Stimulated activated CD4-positive, alpha-beta T cell treated with anti-CD3 and anti-CD28 coated beads, Interleukin-12 subunit alpha, Interleukin-12 subunit beta, amount 100 ng/mL, for 4 hours (primary cell): Measurements from ENCODE around the gene HMGXB4.

Experiments
- DNase-seq: peaks from one replicate; pipeline ENCODE4 v3.0.0-alpha.2; 2020

Gene HMGXB4

DNA sequence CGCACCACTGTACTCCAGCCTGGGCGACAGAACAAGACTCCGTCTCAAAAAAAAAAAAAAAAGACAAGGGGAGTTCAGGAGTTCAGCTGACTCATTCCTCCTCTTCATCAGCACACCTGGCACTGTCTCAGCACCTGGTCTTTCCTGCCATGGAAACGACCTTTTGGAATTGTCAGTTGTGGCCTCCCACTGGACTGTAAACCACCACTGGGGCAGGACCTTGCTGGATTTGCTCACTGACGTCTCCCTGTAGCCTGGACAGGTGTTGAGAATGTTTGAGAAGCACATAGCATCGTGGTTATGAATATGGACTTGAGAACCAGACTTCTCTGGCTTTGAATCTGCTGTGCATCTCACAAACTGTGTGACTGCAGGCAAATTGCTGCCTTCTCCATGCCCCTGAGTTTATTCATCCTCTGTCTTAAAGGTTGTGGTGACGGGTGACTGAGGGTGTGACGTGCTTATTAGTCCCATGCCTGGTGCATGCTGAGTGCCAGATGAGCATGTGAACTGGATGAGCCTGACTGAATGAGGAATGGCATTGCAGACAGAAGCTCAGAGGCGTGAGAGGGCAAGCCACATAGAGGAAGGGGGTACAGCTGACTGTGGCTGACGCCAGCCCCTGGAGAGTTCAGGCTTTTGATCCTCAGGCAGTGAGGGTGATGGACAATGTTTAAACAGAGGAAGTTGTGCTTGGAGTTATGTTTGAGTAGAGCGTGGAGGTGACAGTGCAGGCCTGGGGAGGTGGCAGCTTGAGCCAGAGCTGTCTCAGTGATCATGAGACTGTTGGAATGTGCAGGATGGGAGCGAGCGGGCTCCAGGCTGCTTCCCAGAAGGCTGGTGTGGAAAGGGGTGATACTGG is 55.1 kb downstream of the HMGXB4 start:
- no peak for DNase-seq

DNA sequence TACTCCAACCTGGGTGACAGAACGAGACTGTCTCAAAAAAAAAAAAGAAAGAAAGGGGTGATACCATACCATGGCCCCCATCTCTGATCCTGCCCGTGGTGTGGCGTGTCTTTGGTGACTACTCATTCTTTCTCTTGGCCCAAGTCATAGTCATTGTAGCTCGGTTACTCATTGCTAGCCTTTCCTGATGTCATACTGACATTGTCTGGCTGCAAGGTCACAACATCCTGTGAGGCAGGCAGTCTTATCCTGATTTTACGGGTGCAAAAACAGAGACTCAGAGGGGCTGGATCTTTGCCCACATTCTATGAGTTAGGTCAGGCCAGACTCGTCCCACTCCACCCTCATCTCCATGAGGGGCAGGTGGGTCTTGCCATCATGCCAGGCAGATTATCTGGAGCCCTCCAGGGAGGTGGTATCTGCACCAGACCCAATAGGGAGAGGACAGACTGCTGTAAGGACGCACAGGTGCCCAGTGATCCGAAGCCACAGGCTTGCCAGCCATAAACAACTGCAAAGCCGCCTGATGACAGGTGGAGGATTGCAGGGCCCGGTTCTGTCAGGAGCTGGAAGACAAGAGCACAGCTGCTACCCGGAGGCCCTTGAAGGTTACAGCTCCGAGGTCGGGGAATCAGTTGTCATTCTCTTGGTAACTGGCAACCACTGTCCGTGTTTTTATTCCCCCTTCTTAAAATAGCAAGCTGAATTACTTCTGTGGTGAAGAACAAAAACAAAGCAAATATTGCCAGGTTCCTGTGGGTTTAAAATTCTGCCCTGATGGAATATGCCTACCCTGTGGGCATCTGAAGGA is 56.2 kb downstream of the HMGXB4 start:
- DNase-seq = no peak

DNA sequence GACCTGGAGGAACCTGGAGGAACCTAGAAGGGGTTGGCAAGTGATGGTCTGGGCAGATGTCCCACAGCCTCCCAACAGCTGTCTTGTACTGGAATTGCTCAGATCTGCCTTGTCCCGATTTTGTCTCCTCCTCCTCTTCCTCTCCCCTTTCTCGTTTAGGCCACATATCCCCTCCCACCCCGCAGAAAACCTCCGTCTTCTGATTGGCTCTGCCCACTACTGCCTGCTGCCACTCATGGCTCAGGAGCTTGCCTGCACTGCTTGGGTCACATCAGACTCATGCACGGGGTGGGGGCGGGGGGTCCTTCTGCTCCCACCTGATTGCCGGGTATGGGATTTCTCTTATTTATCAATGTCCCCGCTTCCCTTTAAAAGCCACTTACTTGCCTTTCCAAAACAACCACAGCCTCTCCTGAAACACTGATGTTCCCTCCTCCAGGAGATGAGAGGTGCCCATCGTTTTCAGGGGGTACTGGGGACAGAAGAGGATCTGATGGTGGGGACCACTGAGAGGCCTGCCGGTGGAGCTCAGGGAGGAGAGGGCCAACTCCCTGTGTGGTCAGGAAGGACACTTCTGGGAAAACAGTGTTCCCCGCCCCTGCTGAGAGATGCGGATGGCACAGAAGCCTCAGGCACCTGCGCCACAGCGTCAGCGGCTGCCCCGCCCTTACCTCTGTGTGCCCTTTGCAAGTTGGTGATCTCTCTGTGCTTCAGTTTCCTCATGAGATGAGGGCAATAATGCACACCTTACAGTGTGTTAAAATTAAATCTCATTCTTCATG is 57.1 kb downstream of the HMGXB4 start:
- no peak for DNase-seq

DNA sequence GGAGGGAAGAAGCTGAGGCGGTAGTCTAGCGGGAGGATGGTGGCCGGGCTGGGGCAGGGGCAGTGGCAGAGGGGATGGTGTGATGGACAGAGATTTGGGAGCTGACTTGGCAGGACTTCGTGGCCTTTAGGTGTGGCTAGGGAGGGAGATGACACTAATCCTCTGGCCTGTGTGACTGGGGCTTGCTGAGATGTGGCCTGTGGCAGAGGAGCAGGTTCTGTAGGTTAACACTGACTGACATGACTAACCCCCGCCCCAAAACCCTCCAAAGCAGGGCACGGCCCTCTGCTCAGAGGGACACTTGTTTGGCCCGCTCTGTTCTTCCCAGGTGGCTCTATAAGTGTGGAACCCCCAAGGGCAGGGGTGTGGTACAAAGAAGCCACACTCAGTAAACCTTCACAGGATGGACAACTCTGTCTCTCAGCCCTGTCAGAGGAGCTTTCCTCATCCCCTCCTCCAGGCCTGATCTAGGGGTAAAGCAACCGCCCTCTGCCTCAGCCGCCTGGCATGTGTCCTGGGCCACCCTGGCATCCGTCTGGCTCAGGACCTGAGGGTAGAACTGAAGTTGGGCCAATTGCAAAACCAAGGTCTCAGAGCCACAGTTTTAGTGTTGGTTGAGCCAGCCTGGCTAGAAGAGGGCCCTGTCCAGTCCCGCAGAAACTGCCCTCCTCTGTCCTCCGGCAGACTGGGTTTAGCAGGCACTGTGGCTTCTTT is 58.0 kb downstream of the HMGXB4 start:
- DNase-seq = no peak

DNA sequence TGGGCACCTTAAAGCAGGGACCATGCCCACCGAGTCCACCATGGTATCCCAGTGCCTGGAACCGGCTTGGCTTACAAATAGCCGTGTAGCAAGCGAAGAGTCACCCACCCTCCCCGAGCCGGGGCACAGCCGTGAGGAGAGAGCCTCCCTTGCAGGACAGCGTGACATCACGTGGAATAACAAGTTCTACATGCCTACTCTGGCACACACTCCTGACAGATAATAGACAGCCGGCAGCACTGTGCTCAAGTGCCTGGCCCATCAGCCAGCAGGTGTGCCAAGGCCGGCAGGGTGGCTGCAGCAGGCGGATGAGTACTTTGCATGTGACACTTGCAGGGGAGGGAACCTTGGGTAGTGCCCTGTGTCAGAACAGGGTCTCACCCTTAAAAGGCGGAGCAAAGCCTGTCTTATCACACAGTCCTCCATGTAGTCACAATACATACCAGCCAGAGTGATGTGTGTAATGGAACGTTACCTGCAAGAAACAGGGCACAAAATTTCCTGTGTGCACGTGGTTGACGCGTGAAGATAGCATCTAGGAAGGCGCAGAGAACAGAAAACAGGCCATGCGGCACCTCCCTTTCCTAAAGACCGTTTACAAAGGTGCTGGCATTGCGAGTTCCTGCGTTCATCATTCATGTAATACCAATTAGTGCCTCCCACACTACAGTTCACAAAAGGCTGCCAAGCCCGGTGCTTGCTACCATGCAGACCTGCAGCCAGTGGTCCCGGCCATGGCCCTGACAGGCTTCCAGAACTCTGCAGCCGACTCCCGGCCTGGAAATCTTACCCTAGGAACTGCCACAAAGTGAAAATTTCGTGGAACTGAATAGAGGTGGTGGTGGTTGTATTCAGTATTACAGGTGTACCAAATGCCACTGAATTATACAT is 58.8 kb downstream of the HMGXB4 start:
- no peak for DNase-seq

DNA sequence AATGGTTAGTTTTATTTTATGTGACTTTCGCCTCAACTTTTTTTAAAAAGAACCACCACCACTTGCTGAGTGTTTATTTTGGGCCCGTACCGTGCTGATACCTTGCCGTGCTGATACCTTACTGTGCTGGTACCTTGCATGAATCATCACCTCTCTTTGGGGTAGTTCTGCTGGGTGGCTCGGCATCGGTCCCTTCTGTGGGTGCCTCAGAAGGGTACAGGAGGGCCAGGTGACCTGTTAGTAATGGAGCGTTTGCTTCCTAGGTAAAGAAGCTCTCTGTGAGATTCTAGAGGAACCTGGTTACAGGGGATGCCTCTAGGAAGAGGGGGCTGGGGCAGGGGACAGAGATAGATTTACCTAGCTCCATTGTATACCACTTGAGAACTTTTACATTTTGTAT is 59.5 kb downstream of the HMGXB4 start:
- no peak for DNase-seq

DNA sequence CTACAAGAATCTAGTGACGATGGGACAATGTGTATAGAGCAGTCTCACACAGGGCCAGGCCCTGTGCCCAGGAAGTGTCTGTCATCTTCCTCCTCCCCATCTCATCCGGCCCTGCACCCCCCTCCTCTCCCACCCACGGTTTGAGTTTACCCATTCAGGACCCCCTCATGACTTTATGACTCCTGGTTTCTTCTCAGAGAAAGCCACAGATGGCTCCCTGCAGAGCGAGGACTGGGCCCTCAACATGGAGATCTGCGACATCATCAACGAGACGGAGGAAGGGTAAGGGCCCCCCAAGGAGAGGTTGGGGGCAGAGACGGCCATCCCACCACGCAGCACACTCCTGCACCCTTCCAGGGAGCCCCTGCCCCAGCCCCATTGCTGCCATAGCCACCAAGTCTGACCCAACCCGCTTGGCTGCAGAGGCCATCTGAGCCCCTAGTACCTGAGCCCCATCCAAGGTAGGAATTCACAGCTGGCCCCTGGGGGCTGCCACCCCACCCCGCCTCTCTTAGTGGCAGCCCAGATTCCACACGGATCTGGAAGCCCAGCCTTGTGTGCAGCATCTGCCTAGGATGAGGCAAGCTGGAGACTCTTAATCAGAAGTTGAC is 60.5 kb downstream of the HMGXB4 start:
- no peak for DNase-seq

DNA sequence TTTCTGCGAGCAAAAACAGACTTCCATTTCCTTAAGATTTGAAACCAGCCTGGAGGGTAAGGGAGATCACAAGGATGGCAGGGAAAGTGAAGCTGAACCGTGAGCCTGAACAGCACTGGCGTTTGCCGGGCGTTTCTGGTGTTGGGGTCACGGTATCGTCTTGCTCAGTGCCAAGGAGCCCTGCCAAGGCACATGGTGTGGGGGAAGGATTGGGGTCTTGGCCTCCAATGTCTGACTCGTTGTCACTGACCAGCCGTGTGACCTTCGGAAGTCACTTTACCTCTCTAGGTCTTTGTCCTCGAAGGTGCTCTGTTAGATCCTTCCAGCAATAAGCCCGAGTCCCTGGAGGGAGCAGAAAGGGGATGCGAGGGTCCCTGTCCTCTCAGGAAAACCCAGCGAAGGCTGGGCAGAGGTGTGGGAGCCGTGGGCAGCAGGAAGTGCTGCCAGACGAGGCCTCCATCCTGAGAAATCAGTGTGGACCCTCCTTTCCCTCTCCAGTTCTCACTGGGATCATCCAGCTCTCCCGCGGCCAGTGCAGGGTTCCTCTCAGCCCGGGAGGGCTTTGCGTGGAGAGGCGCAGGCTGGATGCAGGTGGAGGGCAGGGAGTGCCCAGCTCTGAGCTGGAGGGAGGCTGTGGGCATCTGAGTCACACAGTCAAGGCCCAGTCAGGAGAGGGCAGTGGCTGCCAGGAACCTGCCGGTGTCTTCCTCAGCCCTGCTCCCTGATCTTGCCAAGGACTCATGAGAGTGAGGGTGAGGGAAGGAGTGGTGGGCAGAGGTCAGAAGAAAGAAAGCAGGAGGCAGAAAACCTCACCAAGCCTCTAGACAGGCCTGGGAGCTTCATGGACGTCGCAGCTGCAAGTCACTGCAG is 61.3 kb downstream of the HMGXB4 start:
- DNase-seq = no peak

DNA sequence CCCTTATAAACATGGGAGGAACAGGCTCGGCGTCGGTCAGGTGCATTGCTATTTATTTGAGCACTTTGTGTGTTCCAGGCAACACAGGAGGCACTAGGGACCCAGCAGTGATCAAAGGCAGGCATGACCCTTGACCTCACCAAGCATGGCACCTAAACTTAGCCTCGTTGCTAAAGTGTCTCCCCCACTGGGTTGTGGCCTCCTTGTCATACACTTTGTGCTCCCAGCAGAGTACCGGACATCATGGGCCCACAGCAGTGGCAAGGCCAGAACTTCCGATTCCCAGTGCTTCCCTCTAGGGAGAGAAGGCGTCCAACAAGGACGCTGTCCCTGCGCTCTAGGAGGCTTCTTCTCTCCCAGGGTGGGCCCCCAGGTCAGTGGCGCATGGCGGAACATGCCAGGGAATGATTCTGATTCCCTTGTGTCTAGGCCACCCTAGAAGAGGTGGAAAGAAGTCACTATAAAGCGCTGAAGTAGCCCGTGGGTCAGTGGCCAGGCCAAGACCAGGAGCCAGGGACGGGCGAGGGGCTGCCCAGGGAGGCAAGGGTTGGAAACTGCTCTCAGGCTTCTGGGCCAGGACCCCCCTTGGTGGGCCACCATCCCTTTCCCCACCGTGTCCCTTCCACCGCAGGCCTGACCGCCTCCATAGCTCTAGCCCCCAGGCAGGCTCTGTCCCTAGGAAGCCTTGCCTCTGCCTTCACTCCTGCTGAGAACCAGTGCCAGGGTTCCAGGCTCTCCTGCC is 62.1 kb downstream of the HMGXB4 start:
- no peak for DNase-seq

DNA sequence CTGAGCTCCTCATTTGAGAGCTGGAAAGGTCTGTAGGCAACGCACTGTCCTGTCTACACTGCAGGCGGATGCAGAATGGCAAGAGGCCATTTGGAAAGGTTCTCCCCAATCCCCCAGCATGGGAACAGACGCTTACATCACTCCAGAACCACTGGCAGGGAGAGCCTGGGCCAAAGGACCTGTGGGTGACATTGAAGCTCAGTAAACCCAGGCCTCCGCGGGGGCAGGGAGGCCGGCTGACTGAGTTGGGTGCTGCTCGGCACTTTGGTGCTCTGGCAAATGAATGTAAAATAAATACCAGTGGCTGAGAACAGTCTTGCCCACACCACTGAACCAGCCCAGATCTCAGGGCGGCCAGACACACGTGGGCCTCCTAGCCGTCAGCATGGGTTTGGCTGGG is 64.8 kb downstream of the HMGXB4 start:
- DNase-seq = no peak

DNA sequence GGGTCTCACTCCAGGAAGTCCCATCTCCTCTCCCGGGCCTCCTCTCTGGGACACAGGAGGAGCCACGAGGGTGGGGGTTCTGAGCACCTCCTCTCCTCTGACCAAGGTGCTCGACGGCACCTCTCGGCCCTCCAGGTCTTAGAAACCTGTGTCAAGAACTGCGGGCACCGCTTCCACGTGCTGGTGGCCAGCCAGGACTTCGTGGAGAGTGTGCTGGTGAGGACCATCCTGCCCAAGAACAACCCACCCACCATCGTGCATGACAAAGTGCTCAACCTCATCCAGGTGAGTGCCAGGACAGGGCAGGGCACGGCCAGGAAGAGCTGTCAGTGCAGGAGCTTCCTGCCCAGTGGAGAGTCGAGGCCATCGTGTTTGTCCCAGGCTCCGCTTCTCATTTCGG is 65.6 kb downstream of the HMGXB4 start:
- no peak for DNase-seq

DNA sequence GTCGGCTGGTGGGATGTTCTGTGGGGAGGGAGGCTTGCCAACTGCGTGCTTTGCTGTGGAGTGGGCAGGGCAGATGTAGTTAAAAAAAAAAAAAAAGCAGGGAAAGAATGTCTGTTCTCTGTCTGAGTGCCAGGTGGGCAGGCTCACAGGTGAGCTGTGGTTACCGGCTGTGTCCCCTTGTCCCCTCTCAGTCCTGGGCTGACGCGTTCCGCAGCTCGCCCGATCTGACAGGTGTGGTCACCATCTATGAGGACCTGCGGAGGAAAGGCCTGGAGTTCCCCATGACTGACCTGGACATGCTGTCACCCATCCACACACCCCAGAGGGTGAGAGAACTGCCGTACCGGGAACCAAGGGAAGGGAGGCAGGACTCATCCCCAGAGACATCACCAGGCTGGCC is 66.0 kb downstream of the HMGXB4 start:
- no peak for DNase-seq

DNA sequence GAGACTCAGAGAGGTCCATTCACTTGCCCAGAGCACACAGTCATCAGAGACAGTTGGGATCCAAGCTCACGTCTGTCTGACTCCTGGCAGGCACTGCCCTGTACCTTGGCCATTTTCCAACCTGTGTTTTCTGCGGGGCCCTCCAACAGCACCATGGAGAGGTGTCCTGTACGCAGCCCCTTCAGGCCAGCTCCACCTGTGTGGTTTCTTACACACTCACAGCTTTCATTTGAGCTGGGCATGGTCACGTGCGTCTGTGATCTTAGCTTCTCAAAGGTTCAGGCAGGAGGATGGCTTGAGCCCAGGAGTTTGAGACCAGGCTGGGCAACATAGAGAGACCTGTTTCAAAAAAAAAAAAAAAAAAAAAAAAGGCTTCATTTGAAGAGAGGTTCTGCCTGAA is 66.8 kb downstream of the HMGXB4 start:
- no peak for DNase-seq

DNA sequence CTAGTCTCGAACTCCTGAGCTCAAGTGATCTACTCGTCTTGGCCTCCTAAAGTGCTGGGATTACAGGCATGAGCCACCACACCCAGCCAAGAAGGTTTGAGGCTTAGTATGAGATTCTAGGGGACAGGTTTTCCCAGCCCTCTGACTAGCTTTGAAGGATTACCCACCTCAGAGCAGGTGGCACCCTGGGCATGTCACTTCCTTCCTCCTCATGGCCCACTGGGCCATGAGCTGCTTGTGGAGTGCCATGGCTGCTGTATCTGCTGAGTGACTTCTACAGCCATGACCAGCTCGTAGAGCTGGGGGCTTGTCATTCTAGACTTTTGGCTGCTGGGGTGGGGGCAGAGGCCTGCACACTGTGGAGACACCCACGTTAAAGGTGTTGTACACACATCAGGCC is 67.5 kb downstream of the HMGXB4 start:
- DNase-seq = no peak

DNA sequence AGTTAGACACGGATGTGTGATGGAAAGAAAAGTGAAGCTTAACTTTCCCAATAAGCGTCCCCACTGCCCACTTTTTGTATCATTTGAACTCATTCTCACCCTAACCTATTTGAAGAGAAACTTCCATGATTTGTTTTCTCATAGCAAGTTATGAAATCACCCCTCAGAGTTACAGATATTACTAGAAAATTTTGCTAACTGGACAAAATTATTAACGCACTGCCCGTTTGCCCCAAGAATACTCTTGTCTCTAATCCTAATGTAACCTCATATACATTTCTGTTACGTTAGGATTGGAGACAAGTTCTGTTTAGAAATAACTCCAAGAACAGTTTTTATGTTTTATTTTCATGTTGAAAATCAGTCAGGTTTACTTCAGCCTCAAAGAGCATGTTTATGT is 67.9 kb downstream of the HMGXB4 start:
- no peak for DNase-seq

DNA sequence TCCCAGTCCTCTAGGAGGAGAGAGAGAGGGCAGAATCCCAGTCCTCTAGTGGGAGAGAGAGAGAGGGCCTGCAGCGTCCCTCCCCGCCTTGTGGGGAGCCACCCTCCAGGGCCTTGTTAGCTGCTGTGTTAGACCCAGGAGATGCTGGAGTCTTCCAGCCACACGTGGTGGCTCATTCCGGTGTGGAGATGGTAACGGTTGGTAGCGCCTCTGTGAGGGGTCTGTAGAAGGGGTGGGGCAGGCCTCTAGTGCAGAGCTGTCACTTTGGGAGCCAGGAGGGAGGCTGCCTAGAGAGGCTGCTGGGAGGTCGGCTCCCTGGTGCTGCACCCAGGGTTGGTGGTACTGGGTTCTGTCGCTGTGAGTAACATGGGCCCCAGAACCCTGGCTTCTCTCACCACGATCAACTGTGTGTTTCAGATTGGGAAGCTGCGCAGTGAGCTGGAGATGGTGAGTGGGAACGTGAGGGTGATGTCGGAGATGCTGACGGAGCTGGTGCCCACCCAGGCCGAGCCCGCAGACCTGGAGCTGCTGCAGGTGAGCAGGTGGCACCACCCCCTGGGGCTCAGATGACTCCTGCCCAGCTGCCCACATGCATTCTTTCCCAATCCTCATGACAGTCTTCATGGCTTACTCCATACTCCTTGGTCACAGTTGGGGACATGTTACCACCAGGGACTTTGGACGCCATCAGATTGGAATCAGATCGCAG is 69.7 kb downstream of the HMGXB4 start:
- no peak for DNase-seq

DNA sequence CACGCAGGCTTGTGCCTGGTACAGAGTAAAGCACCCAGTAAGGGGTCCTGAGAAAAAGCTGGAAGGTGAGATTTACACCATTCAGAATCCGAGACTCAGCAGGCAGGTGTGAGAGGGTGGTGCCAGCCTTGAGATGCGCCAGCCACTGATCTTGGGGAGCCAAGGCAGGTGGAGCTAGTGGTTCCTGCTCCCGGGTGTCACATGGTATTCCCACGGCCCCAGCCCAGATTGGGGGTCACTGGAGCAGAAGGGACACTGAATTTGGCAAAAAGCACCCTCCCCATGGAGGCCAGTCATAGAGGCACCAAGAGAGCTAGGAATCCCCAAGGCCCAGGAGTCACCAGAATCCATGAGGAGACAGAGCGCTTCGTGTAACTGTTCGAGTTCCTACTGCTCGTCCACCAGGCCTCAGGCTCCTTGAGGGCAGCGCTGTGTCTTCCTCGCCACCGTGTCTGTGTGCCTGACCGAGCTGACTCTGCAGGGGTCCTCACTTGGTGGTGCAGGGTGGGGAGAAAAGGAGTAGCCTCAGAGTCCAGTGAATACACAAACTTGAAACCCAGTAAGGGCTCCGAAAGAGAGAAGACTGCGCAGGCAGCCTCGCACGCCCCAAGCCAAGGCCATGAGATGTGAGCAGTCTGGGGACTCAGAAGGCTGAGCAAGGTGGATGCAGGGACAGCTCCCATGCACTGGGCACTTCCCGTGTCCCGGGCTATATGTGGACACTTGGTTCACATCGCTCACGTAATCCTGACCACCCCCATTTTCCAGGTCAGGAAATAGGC is 70.6 kb downstream of the HMGXB4 start:
- DNase-seq = no peak

DNA sequence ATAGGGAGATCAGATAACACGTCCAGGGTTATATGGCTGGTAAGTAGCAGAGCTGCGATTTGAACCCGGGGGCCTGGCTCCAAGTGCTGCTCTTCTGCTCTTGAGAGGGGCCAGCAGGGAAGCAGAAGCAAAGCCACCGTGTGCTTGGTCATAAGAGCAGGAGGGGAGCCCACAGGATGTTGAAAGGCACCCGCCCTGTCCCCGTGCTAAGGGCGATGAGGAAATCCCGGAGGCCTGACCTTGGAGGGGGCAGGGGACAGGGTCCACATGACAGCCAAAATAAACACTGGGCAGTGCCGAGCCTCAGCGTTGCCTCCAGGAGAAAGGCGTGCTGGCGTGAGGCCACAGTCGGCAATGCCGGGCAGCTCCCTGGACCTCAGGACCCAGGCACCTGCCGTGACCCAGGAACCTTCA is 71.2 kb downstream of the HMGXB4 start:
- DNase-seq = no peak
